HG02970 (cell line): Measurements from ENCODE around the gene SIGLEC5.
"Not testable (repeated sequence)": the region's sequence is repeated elsewhere in the genome, so short reads cannot be mapped to it uniquely, and the experiment has no call there.

Source experiments
- ATAC-seq: cut with Tn5 transposase; IDR thresholded peaks from one replicate; pipeline ENCODE4 v1.9.1; 2021; ENCODE audit warnings: mild to moderate bottlenecking, moderate library complexity, moderate number of reproducible peaks; ENCODE audit not compliant: unreplicated experiment, low FRiP score

SIGLEC5 gene

GRCh38 chr19:51630315-51630714 lies at the start of gene SIGLEC5:
TSS of gene SIGLEC5 (minus strand) at chr19:51630401. CDS start at chr19:51630335, 66 bp downstream.
- ATAC-seq, result not testable (repeated sequence)

GRCh38 chr19:51676566-51677083 lies 46.4 kb upstream of the SIGLEC5 start:
- no peak for ATAC-seq

- not testable (repeated sequence) for ATAC-seq
Measured at GRCh38 chr19:51675911-51676565, 45.8 kb upstream of the SIGLEC5 start.

GRCh38 chr19:51668216-51668615 lies 38.0 kb upstream of the SIGLEC5 start:
- ATAC-seq, result no peak

GRCh38 chr19:51664997-51665396 lies 34.8 kb upstream of the SIGLEC5 start:
- ATAC-seq, result no peak

- ATAC-seq, result no peak
Measured at GRCh38 chr19:51664131-51664530, 33.9 kb upstream of the SIGLEC5 start.

- no peak for ATAC-seq
Measured at GRCh38 chr19:51663650-51664049, 33.4 kb upstream of the SIGLEC5 start.

- ATAC-seq, result no peak
Measured at GRCh38 chr19:51660975-51661600, 30.9 kb upstream of the SIGLEC5 start.

GRCh38 chr19:51654783-51655182 lies 24.6 kb upstream of the SIGLEC5 start:
- no peak for ATAC-seq

- no peak for ATAC-seq
Measured at GRCh38 chr19:51653162-51653561, 23.0 kb upstream of the SIGLEC5 start.

GRCh38 chr19:51652266-51652665 lies 22.1 kb upstream of the SIGLEC5 start:
- no peak for ATAC-seq

GRCh38 chr19:51651216-51651846 lies 21.1 kb upstream of the SIGLEC5 start:
- ATAC-seq, result no peak

GRCh38 chr19:51647318-51647717 lies 17.1 kb upstream of the SIGLEC5 start:
- no peak for ATAC-seq

- ATAC-seq, result not testable (repeated sequence)
Measured at GRCh38 chr19:51646730-51647129, 16.5 kb upstream of the SIGLEC5 start, which contains the start of gene SIGLEC14. TSS of gene SIGLEC14 (minus strand) at chr19:51646825. CDS start at chr19:51646759, 66 bp downstream.

GRCh38 chr19:51644636-51645271 lies 14.6 kb upstream of the SIGLEC5 start:
- ATAC-seq, result no peak

GRCh38 chr19:51641648-51642047 lies 11.4 kb upstream of the SIGLEC5 start:
- ATAC-seq, result no peak

GRCh38 chr19:51640386-51640785 lies 10.2 kb upstream of the SIGLEC5 start:
- no peak for ATAC-seq

- ATAC-seq, result no peak
Measured at GRCh38 chr19:51639916-51640315, 9.7 kb upstream of the SIGLEC5 start.

GRCh38 chr19:51637362-51637978 lies 7.3 kb upstream of the SIGLEC5 start:
- no peak for ATAC-seq

GRCh38 chr19:51632126-51632525 lies 1.9 kb upstream of the SIGLEC5 start:
- ATAC-seq, result no peak
